GM18499 (cell line): ENCODE measurements around the gene MCOLN2.

Experiments used
- ATAC-seq: cut with Tn5 transposase; IDR thresholded peaks from one replicate; pipeline ENCODE4 v1.9.1; 2021; ENCODE audit warnings: moderate number of reproducible peaks; ENCODE audit not compliant: insufficient read depth, unreplicated experiment

The MCOLN2 gene

DNA sequence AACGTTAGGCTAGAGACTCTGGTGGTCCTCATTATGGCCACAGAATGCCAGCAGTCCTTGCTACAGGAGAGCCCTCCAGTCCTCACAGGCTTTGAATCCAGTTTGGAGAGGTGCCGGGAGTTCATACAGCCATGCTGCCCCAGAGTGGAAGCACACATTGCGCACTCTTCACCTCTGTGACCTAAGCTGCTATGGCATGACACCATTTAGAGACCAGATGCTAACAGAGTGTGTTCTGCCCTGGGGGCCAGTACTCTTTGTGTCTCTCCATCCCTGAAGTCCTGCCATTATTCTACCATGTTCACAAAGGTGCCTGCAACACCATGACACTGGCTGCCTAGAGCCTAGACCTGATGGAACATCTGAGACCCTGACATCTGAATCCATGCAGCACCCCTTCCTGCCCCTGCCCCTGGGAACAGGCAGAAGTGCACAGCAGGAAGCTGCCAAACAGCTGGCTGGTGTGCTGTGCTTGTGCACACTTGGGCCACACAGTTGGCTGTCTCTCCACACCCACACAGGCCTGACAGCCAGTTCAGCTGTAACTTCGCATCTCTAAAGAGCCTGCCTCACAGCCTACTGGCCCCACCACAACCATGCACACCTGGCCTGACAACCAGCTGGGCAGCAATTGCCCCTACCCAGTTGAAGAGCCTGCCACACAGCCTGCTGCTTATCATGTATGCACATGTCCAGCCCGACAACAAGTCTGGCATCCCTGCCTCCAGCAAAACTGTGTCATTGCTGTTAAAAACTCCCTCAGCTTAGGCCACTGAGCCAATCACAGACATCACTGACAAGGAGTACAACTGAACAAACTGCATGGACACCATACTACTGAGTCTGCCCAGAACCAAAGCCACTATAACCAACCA lies 49.1 kb downstream of the MCOLN2 start:
- ATAC-seq: no peak

DNA sequence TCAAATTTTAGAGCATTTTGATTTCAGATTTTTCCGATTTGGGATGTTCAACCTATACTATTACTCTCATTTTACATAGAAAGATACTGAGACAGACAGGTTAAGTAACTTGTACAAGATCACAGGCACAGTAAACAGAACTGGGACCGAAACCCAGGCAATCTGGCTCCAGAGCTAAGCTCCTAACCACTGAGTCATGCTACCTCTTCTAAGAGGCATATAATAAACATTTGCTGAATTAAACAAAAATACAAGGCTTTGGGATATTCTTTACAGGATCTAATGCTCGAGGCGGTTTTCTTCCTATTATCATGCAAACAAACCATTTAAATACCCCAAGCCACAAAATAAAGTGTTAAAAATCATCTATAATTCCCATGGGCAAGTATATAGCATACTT lies 50.3 kb downstream of the MCOLN2 start:
- ATAC-seq: no peak

DNA sequence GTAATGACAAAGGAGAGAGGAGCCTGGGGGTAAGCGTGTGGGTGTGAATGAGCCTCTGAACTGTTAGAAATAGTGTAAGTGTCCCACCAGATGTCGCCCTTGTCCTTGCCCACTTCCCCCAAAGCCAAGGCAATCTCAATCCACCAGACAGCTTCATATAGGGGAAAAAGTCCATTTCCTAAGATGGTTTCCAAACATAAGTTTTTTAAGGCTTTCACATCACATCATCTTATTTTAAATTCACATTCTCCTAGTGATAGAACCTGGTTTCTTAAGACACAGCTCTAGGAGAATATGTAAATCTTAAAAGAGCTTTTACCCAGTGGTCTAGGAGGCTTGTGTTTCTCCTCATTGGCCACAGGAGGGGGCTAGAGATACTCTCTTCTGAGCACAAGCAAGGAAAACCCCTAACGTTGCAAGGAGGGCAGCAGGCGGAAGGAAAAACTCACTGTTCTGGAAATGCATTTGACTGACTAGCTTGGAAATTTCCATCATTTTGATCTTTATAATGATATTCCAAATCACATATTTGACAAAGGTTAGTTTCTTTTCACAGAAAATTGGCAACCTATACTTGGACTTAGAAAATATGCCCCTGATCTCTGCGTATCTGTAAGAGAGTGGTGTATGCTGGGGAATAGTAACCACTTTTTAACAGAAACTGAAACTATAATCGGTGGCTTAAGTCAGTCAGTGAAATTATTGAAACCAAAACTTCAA lies 52.0 kb downstream of the MCOLN2 start:
- peak; percentile 69 for ATAC-seq

DNA sequence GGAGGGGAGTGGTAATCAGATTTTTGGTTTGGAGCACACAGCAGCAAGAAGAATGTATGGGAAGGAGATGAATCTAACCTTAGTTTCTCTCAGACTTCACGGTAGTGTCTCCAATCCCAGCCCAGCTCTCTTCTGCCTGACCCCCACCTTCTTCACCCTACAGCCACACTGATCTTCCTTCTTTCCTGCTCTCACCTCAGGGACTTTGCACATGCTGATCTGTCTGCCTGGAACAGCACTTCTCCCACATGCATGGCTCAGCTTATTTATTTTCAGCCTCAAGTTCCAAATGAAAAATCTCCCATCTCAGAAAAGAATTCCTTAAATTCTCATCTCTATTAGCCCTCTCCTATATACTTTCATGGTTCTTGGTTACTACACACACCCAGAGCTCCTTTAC lies 55.1 kb downstream of the MCOLN2 start:
- no peak for ATAC-seq

DNA sequence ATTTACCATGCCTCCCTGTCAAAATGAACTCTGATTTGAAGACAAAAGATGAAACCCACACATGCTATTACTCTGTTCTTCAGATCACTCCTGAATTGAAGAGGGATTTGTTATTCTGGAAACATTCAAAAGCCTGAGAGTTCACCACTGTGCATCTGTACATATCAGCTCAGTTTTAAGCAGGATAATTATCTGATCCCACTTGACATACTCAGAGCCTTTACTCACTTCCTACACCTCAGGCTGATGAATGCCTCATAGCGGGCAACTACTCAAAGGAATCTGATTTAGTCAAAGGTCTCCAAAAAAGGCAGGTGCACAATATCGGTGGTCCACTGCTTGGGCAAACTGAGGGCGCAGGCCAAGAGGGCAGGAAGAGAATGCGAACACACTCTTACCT lies 56.4 kb downstream of the MCOLN2 start:
- ATAC-seq: no peak

DNA sequence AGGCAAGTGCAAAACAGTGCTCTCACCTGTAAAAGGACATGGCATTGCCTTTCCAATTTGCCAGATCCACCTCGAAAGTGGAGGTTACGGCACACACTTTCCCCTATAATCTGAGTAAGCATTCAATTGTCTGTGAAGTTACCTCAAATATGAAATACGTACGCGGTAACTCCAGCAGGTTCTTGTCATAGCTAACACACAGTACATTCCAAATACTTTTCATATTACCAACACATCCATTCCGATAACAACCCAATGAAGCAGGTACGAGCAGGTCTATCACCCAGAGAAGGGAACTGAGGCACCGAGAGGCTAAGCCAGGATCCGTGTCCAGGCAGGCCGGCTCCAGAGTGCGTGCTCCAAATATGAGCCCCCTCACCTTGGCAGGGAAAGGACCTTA lies 57.2 kb downstream of the MCOLN2 start:
- ATAC-seq: no peak

DNA sequence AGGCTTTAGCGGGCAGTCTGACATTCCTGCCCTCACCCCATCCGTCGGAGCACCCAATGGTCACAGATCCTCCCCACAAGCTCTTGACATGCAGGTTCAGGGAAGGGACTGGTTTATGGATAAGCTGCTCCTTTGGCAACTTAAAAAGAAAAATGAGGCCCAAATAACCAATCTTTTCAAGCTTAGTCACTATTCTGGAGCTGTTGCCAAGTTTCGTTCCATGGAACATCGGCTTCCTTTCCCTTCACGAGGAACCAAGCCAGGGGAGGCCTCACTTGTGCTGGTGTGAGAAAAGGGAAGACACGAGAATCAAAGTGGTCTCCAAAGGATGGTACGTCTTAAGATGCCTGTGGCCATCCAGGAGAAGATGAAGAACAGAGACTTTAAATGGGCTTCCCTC lies 57.8 kb downstream of the MCOLN2 start:
- ATAC-seq: no peak

DNA sequence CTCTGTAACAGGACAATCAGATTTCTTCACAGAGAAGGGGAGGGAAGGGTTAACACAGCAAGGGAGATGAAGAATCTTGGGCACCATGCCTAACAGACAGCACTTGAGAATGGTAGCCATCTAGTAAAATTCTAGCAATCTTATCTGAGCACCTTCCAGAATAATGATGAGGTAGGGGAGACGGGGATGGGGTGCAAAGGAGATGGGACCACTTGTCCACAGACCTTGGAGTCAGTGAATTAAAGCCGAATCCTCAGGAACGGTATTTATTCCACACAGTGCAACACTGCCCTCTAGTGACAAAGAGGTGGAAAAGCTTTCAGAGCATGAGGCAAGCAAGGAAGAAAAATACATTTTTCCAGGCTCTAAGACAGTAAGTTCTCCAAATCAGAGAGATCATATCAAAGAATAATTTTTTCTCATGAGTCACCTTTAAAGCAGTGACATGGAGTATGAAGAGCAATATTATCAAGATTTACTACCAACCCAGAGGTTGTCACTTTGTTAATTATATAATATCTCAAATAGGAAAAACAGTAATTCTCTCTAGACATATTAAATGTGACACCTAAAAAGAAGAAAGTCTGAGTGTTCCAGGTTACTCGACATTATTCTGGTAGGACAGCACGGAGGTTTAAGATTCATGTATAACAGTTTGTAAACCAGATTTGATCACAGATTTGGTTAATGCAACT lies 60.6 kb downstream of the MCOLN2 start:
- ATAC-seq: no peak

DNA sequence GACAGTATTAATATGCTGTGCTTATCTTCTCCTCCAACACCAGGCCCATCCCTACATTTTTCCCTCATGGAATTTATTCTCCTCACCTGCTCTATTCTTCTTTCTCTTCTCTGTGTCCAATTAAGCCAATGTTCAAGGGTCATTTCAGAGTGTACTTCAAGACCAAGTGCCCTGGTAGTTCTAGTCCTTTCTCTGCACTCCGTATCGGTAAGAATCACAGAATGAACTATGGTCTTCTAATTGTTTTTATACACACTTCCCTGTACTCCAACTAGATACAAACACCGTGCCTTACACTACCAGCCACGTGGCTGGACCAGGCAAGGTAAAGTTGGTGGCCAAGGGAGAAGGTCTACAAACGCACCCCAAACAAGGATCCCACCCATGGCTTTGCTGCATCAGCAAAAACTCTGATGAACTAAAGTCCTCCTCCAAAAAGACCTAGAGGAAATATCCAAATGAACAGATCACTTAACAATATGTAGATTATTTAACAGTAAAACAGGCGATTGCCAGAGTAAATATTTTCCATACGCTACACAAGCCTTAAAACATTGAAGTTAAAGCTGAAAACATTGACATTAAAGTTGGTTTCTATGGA lies 63.8 kb downstream of the MCOLN2 start:
- ATAC-seq: no peak

DNA sequence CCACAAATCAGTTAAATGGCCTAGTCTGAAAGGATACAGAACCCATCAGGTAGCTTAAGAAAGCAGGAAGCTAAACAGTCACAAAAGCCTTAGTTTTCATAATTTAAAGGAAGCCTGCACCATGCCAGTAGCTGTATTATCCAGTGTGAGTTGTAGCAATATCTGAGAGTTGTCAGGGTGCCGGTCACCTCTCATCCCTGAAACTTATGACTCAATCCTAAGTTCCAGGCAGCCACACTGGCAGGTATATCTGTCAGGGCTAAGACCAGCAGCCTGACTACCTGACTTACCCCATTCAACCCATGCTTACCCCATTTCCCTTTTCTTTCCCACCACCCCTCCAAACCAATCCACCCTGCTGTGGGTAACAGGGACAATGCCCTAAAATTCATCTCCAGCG lies 66.1 kb downstream of the MCOLN2 start:
- no peak for ATAC-seq

DNA sequence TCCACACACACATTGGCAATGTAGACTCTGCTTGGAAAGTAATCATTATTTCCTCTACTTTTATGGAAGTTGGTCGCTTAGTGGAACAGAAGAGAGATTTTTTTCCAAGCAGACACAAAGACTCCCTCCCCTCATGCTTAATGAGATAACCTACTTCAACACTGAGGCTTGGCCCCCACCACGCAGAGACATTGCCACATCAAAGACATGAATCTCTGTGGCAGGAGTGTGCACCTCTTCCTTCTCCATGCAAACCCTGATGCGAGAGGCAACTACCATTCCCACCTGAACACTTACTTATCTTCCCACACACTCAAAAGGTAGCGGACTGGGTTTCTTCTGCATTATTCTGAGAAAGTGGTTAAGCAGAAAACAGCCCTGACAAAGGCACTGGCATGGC lies 66.6 kb downstream of the MCOLN2 start:
- ATAC-seq: no peak

DNA sequence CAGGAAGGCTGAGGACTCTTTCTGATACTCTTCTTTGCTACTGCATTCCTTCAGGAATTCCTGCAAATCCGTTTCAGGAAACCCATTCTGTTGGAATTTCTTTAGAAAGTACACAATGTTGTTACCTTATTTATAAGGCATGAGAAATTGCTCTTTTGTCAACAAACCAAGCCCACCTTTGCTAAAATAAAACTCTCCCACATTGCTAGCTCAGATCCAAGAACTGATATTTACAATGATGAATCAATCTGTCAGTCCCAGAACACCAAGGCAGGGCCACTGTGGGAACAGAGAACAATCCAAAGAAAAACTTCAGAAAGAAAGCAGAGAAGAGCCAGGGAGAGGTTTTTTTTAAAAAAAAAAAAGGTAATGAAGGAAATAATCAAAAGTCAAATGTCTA lies 67.3 kb downstream of the MCOLN2 start:
- no peak for ATAC-seq

DNA sequence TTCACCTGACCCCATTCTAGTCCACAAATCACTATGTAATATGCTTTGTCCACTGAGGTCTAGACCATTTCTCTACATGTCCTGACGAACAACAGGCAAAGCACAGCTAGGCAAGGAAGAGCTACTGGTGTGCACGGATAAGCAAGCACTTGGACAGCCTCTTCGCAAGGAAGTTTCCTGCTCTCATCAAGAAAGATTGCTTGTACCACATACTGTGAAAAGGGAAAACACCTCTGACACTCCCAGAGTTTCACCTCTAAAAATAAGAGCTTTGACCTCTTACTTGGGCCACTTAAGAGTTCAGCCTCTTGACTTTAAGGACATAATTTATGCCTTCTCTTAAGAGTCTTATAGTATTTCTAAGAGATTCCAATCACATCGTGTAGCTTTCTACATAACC lies 67.9 kb downstream of the MCOLN2 start:
- no peak for ATAC-seq

DNA sequence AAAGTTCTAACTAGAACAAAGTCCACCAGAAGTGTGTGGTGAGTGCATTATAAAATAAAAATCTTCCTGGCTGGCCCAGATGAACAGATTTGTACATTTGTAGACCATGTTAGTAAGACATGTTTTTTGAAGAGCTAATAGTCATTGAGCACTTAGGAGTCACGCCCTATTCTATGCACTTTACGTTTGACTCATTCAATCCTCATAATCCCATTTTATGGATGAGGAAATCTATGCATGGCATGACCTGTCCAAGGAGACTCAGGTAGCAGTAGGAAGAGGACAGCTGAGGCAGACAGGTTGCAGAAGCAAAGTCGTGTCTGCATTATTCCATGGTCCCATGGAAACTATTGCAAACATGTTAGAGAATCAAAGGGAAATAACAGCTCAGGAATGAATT lies 73.6 kb downstream of the MCOLN2 start:
- ATAC-seq: no peak

DNA sequence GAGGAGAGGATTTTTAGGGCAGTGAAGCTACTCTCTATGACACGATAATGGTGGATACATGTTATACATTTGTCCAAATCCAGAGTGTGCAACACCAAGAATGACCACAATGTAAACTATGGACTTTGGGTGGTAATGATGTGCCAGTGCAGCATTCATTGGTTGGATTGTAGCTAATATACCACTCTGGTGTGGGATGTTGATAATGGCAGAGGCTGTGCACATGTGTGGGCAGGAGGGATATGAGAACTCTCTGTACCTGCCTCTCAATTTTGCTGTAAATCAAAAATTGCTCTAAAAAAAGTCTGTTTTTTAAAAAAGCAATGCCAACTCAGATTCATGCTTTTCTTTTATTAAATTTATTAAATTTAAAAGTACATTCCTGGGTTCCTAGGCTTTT lies 76.8 kb downstream of the MCOLN2 start:
- no peak for ATAC-seq

DNA sequence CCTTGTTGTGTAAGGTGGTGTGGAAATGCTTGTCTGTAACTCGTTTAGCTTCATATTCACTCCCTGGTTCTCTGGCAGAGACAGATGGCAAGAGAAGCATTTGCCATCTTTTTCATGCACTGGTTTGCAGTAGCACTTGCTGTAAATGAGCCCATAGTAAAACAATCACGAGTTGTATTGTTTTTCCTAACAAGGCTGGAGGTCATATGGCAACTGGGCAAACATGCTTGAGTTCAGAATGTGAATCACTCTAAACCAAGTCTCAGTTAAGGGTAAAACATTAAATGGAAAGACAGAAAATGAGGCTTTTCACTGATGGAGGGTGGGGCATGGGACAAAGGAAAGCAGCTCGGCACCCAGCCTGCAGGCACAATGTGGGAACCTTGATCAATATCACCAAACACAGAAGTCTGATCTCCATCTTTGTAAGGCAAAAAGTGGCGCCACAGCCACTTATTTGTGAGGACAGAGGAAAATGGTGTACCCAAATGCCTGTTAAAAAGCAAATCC lies 77.4 kb downstream of the MCOLN2 start:
- no peak for ATAC-seq

DNA sequence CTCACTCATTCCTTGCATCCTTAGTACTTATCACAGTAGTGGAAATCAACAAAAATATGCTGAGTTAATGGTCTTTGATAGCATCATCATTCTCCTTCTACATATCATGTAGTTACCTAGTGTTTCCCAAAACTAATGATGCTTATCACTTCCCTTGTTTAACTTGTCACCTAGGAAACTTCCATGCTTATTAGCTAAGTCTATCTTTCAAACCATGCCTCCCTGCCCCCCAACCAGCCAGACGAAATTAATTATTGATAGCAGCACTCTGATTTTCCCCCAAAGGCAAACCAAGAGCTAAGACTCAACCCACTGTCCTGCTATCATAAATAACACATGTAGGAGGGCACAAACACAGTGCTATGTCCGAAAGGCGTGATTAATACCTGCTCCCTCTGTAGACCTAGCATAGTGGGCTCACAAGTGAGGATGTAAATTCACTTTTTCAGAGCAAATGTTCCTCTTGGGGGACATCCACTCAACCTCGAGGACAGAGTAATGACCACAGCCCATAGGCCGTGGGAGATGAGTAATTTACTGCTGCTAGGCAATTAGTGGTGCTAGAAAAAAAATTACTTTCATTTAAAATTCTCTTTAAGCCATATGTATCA lies 78.1 kb downstream of the MCOLN2 start:
- no peak for ATAC-seq

DNA sequence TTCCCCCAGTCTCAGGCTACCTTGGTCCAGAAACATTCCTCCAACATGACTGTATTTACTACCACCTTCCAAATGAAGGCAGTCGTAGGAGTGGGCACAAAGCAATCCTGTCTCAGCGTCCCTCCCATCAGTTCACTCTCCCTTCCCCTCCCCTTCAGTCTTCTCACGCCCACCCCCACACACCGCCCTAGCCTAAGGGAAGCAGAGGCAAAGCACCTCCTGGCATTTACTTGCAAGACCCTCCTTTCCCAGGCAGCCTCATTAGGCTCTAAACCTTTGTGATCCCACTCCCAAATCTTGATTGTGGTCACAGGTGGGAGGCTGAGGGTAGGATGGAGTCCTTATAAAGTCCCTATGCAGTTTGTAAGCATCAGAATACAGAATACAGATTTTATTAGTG lies 80.0 kb downstream of the MCOLN2 start:
- no peak for ATAC-seq

DNA sequence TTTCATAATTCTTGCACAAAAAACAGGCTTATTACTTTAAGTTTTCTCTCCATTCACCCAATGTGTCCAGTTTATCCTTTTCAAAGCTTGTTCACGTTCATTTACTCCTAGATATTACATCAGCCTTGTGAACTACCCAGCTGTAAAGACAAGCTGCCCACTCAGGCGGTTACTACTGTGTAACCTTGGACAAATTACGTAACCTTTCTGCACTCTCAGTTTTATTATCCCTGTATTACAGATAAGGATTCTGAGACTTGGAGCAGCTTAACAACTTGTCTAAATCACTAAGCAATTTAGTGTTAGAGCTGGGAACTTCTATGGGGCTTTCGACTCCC lies 83.4 kb downstream of the MCOLN2 start:
- ATAC-seq: no peak
